Neuronal stem cell (in vitro differentiated cells): ENCODE measurements around the gene AP3S2.

Experiments
- DNase-seq: peaks from one replicate; pipeline ENCODE4 v3.0.0-alpha.2; 2013; ENCODE audit warnings: low spot score
- H2AFZ ChIP-seq: one replicate; pipeline ENCODE4 v1.6.1; 2013; ENCODE audit warnings: mild to moderate bottlenecking, low read length, inconsistent platforms
- H2AK5ac ChIP-seq: 2 replicates; pipeline ENCODE4 v1.6.1; 2013; ENCODE audit warnings: low read depth, mild to moderate bottlenecking, inconsistent platforms, low read length, moderate library complexity, mixed read lengths
- H2BK120ac ChIP-seq: 2 replicates; pipeline ENCODE4 v1.6.1; 2013; ENCODE audit warnings: low read depth, mild to moderate bottlenecking, inconsistent platforms, low read length, moderate library complexity, mixed read lengths
- H2BK12ac ChIP-seq: one replicate; pipeline ENCODE4 v1.6.1; 2013; ENCODE audit warnings: low read length, inconsistent platforms
- H2BK15ac ChIP-seq: 2 replicates; pipeline ENCODE4 v1.6.1; 2013; ENCODE audit warnings: mild to moderate bottlenecking, low read length, inconsistent platforms, mixed read lengths
- H2BK5ac ChIP-seq: one replicate; pipeline ENCODE4 v1.6.1; 2013; ENCODE audit warnings: inconsistent platforms, mild to moderate bottlenecking, low read length, moderate library complexity
- H3K14ac ChIP-seq: one replicate; pipeline ENCODE4 v1.6.1; 2013; ENCODE audit warnings: low read length, inconsistent platforms
- H3K18ac ChIP-seq: 2 replicates; pipeline ENCODE4 v1.6.1; 2013; ENCODE audit warnings: low read length, inconsistent platforms
- H3K23ac ChIP-seq: 2 replicates; pipeline ENCODE4 v1.6.1; 2013; ENCODE audit warnings: low read depth, mild to moderate bottlenecking, mixed read lengths, low read length, inconsistent platforms; ENCODE audit not compliant: poor library complexity
- H3K27ac ChIP-seq: replicated peaks from 3 replicates; pipeline ENCODE4 v1.5.1; 2013; ENCODE audit warnings: low read length, inconsistent platforms
- H3K27me3 ChIP-seq, 3 experiments: 2 replicates each; pipeline ENCODE4 v1.6.1; 2013; ENCODE audit warnings: low read length in 3 of 3, mild to moderate bottlenecking in 2 of 3, inconsistent platforms in 1 of 3, low read depth in 1 of 3, mixed read lengths in 1 of 3, moderate library complexity in 1 of 3; ENCODE audit not compliant: control insufficient read depth in 3 of 3, insufficient read depth in 3 of 3
- H3K36me3 ChIP-seq, 2 donors: replicated peaks in 1 of 2; 2 replicates each; pipeline ENCODE4 v1.6.1; 2013; ENCODE audit warnings: low read length in 2 of 2; ENCODE audit not compliant: control insufficient read depth in 2 of 2, insufficient read depth in 2 of 2
- H3K4ac ChIP-seq: 2 replicates; pipeline ENCODE4 v1.6.1; 2013; ENCODE audit warnings: inconsistent platforms, mild to moderate bottlenecking, low read length, moderate library complexity
- H3K4me1 ChIP-seq, 2 donors: 1 replicate in 1 of 2; 2 replicates in 1 of 2; pipeline ENCODE4 v1.6.1; 2013; ENCODE audit warnings: low read length in 2 of 2, low read depth in 1 of 2; ENCODE audit not compliant: control insufficient read depth in 2 of 2, insufficient read depth in 1 of 2
- H3K4me2 ChIP-seq: one replicate; pipeline ENCODE4 v1.6.1; 2013; ENCODE audit warnings: mild to moderate bottlenecking, low read length, inconsistent platforms; ENCODE audit not compliant: insufficient read depth, poor library complexity, severe bottlenecking
- H3K4me3 ChIP-seq, 2 donors: 2 replicates each; pipeline ENCODE4 v1.5.1; 2013; ENCODE audit warnings: low read length in 2 of 2, mild to moderate bottlenecking in 2 of 2, inconsistent platforms in 1 of 2, moderate library complexity in 1 of 2
- H3K79me1 ChIP-seq: one replicate; pipeline ENCODE4 v1.6.1; 2013; ENCODE audit warnings: low read depth, mild to moderate bottlenecking, inconsistent platforms, low read length, moderate library complexity
- H3K9ac ChIP-seq: one replicate; pipeline ENCODE4 v1.6.1; 2013; ENCODE audit warnings: mild to moderate bottlenecking, low read depth, low read length, inconsistent platforms; ENCODE audit not compliant: poor library complexity
- H3K9me3 ChIP-seq, 2 donors: replicated peaks in 1 of 2; 2 replicates each; pipeline versions ENCODE3 to v1.6.1; 2013; ENCODE audit warnings: low read length in 2 of 2, mild to moderate bottlenecking in 2 of 2, inconsistent platforms in 1 of 2, low read depth in 1 of 2, mixed read lengths in 1 of 2, moderate library complexity in 1 of 2; ENCODE audit not compliant: control insufficient read depth in 2 of 2, insufficient read depth in 1 of 2
- H4K8ac ChIP-seq: one replicate; pipeline ENCODE4 v1.6.1; 2013; ENCODE audit warnings: low read depth, mild to moderate bottlenecking, inconsistent platforms, low read length, moderate library complexity
- H4K91ac ChIP-seq: one replicate; pipeline ENCODE4 v1.6.1; 2013; ENCODE audit warnings: low read length, low read depth, mild to moderate bottlenecking, inconsistent platforms; ENCODE audit not compliant: poor library complexity
- WGBS, 2 donors: extraction: QIAGEN DNeasy Blood & Tissue Kit; methylation state at CpG; one replicate each; pipeline ENCODE4 v1.1.7; 2013; ENCODE audit warnings: missing lambda C conversion rate in 2 of 2, mixed read lengths in 1 of 2; ENCODE audit not compliant: insufficient read length in 2 of 2, insufficient replicate concordance in 1 of 2; ENCODE audit errors: extremely low coverage in 2 of 2; 5-methylcytosine and 5-hydroxymethylcytosine counted together

The AP3S2 gene

GRCh38 chr15:89812011-89812846, 81.6 kb downstream of the AP3S2 start:
- Histone ChIP-seq H3K23ac (no peak overlapping the region), H3K18ac (peak overlapping the region; percentile 53), H2AK5ac (peak overlapping the region; percentile 87), H3K9ac (no peak overlapping the region), H3K4me3 (no peak overlapping the region), H3K4ac (no peak overlapping the region), H3K27me3 (peaks cover 6 to 62% (median 26%) of the 10 kb centered on the region in 3 experiments), H4K8ac (no peak overlapping the region), H3K27ac (no peak overlapping the region), H2AFZ (no peak overlapping the region), H3K4me2 (peak overlapping the region; percentile 3), H3K4me1 (peaks cover 0 to 12% of the 10 kb centered on the region in 2 donors), H2BK15ac (peak overlapping the region; percentile 89), H3K14ac (no peak overlapping the region), H2BK5ac (no peak overlapping the region), H2BK12ac (peak overlapping the region; percentile 31), H3K9me3 (peaks cover 5 to 12% of the 10 kb centered on the region in 2 donors), H4K91ac (no peak overlapping the region), H3K79me1 (no peaks in the 10 kb centered on the region), H3K36me3 (no peaks in the 10 kb centered on the region), H2BK120ac (no peak overlapping the region)
- DNase-seq, result no peak
- no CpG with 5 or more reads among the region's 8 CpGs for WGBS, 2 donors

GRCh38 chr15:89810837-89811236, 83.0 kb downstream of the AP3S2 start:
- H3K36me3 ChIP-seq, result no peaks in the 10 kb centered on the region
- H4K8ac ChIP-seq, result peak overlapping the region; percentile 52
- H3K4me3 ChIP-seq, result no peak overlapping the region
- no CpG with 5 or more reads among the region's 7 CpGs for WGBS, 2 donors
- DNase-seq, result no peak
- H3K4me2 ChIP-seq, result no peak overlapping the region
- no peak overlapping the region for H2BK5ac ChIP-seq
- H3K9me3 ChIP-seq, result peaks cover 5 to 7% of the 10 kb centered on the region in 2 donors
- peak overlapping the region; percentile 11 for H3K18ac ChIP-seq
- H3K9ac ChIP-seq, result no peak overlapping the region
- no peak overlapping the region for H2BK12ac ChIP-seq
- no peak overlapping the region for H4K91ac ChIP-seq
- H3K23ac ChIP-seq, result no peak overlapping the region
- no peaks in the 10 kb centered on the region for H3K79me1 ChIP-seq
- H3K27me3 ChIP-seq, result peaks cover 6 to 56% (median 25%) of the 10 kb centered on the region in 3 experiments
- H3K4me1 ChIP-seq, result peaks cover 0 to 12% of the 10 kb centered on the region in 2 donors
- no peak overlapping the region for H3K14ac ChIP-seq
- peak overlapping the region; percentile 87 for H2AK5ac ChIP-seq
- peak overlapping the region; percentile 24 for H2BK120ac ChIP-seq
- peak overlapping the region; percentile 87 for H2BK15ac ChIP-seq
- no peak overlapping the region for H3K4ac ChIP-seq
- H2AFZ ChIP-seq, result no peak overlapping the region
- H3K27ac ChIP-seq, result no peak overlapping the region

- Histone ChIP-seq H3K36me3 (no peaks in the 10 kb centered on the region), H2AK5ac (peak overlapping the region; percentile 99), H2BK120ac (peak overlapping the region; percentile 99), H4K8ac (no peak overlapping the region), H3K18ac (peak overlapping the region; percentile 92), H3K4me2 (no peak overlapping the region), H2BK15ac (peak overlapping the region; percentile 30), H3K27ac (no peak overlapping the region), H4K91ac (no peak overlapping the region), H3K14ac (no peak overlapping the region), H3K4me3 (no peak overlapping the region), H2BK5ac (peak overlapping the region; percentile 91), H3K27me3 (peaks cover 4 to 45% (median 15%) of the 10 kb centered on the region in 3 experiments), H3K79me1 (no peaks in the 10 kb centered on the region), H3K9ac (no peak overlapping the region), H3K23ac (no peak overlapping the region), H3K4ac (no peak overlapping the region), H3K9me3 (no peaks in the 10 kb centered on the region), H3K4me1 (peaks cover 0 to 12% of the 10 kb centered on the region in 2 donors), H2AFZ (no peak overlapping the region), H2BK12ac (no peak overlapping the region)
- DNase-seq, result no peak
- WGBS, 2 donors, result no CpG with 5 or more reads among the region's 5 CpGs
Measured at GRCh38 chr15:89809787-89810148, 84.0 kb downstream of the AP3S2 start.

GRCh38 chr15:89809093-89809786, 84.6 kb downstream of the AP3S2 start:
- Histone ChIP-seq H4K8ac (peak overlapping the region; percentile 92), H3K4me2 (no peak overlapping the region), H3K9me3 (no peaks in the 10 kb centered on the region), H2AK5ac (peak overlapping the region; percentile 99), H2BK120ac (peak overlapping the region; percentile 99), H3K4me3 (no peak overlapping the region), H2AFZ (peak overlapping the region; percentile 82), H3K27ac (no peak overlapping the region), H3K79me1 (no peaks in the 10 kb centered on the region), H4K91ac (no peak overlapping the region), H3K9ac (no peak overlapping the region), H3K4ac (no peak overlapping the region), H3K36me3 (no peaks in the 10 kb centered on the region), H3K27me3 (peaks cover 4 to 41% (median 11%) of the 10 kb centered on the region in 3 experiments), H2BK15ac (peak overlapping the region; percentile 94), H2BK5ac (peak overlapping the region; percentile 91), H3K14ac (peak overlapping the region; percentile 98), H3K23ac (no peak overlapping the region), H2BK12ac (peak overlapping the region; percentile 98), H3K18ac (peak overlapping the region; percentile 92), H3K4me1 (peaks cover 0 to 12% of the 10 kb centered on the region in 2 donors)
- DNase-seq, result no peak
- no CpG with 5 or more reads among the region's 8 CpGs for WGBS, 2 donors
